Ureter (tissue), 1 donor: ENCODE results near the gene OR51G2. TPM values are rescaled to one million over a fixed set of nuclear protein-coding genes. Genes with fewer than 3 reads are reported as not detected.
"Not testable (repeated sequence)": the region's sequence is repeated elsewhere in the genome, so short reads cannot be mapped to it uniquely, and the experiment has no call there.

ENCODE experiments used
- DNase-seq: peaks from one replicate; pipeline ENCODE4 v3.0.0-alpha.2; 2020; ENCODE audit warnings: low spot score
- total RNA-seq: library from RNA; stranded (reverse); gene quantifications from one replicate; pipeline ENCODE4 v1.2.4, GENCODE V29; 2023
- donor health status: DM: yes; HTN: yes; CAD: no.

The OR51G2 gene, protein sequence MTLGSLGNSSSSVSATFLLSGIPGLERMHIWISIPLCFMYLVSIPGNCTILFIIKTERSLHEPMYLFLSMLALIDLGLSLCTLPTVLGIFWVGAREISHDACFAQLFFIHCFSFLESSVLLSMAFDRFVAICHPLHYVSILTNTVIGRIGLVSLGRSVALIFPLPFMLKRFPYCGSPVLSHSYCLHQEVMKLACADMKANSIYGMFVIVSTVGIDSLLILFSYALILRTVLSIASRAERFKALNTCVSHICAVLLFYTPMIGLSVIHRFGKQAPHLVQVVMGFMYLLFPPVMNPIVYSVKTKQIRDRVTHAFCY
- total RNA-seq = not detected

DNA sequence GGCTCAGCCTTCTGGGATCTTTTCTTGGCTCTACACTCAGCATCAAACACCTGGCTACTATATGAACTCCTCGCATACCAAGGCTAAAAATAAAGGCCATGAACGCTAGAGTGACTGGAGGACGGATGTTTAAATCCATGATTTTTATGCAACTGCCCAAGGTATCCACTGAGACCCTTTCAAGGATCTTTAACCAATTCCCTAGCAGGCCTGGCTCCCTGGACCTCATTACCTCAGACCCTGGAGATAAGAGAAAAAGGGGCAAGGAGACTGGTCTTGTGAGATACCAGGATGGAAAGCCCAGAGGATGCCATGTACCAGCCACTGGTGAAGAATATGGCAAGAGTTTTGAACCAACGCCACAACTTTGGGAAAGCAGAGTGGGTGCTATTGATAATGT lies at the start of gene OR51G2:
Gene OR51G2 (minus strand): TSS at position 101 of the 400 bp plus-strand sequence. CDS start 3,687 bp downstream, outside the sequence.
- no peak for DNase-seq

DNA sequence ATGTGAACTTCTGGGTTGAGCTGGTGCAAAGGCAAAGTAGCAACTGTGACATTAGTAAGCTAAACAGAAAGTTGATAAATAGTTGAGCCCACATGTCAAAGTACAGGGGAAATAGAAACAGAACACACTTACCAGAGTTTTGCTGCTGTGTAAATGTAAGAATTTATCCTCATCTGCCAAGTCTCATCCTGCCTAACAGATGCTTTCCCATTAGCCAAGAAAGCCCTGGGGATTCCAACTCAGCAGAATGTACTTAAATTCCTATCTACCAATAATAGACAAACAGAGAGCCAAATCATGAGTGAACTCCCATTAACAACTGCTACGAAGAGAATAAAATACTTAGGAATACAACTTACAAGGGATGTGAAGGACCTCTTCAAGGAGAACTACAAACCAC lies 43.7 kb upstream of the OR51G2 start:
- no peak for DNase-seq

- DNase-seq = no peak
Measured at GRCh38 chr11:4960877-4961276, 41.7 kb upstream of the OR51G2 start.

GRCh38 chr11:4957396-4957795 lies 38.2 kb upstream of the OR51G2 start:
- DNase-seq = no peak

GRCh38 chr11:4955613-4956012 lies 36.5 kb upstream of the OR51G2 start, which contains the start of gene OR51A2:
TSS of gene OR51A2 (minus strand) at chr11:4955713. CDS start at chr11:4955713, 0 bp downstream.
- not testable (repeated sequence) for DNase-seq

DNA sequence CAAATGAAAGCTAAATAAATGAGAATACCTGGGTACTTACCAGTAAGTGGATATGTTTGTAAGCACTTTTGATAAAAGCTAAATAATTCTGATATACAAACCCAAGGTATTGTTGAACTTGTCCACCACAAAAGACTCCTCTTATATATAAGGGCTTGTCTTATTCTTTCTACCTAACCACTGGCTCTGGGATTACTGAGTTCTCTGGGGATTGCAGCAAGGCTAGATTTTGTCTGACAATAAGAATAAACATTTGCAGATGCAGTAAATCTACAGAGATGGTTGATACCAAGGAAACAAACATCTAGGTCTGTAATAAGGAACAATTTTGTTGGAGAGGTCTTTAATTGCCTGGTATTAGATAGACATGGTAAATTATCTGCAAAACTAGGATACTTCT lies 28.4 kb upstream of the OR51G2 start, which contains the start of gene OR51A4:
Gene OR51A4 (minus strand): TSS at position 101 of the 400 bp plus-strand sequence. CDS start 505 bp downstream, outside the sequence.
- no peak for DNase-seq

- no peak for DNase-seq
Measured at GRCh38 chr11:4936745-4937144, 17.6 kb upstream of the OR51G2 start.

DNA sequence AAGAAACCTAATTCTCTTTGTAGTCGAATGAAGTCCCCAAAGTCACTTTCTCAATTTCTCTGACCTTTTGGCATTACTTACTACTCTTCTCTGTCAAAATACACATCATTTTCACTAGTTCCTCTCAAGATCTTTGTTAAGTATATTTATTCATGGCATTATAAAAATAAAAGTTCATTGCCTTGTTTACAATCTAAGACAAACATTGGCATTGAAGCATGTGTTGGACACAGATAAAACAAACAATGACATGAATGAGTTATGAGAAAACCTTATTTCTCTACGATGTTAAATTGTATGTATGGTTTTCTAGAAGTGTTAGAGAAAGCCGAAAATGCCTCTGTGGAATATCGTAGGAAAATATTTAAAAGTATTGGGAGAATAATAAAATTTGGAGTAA lies 13.6 kb upstream of the OR51G2 start:
- no peak for DNase-seq

DNA sequence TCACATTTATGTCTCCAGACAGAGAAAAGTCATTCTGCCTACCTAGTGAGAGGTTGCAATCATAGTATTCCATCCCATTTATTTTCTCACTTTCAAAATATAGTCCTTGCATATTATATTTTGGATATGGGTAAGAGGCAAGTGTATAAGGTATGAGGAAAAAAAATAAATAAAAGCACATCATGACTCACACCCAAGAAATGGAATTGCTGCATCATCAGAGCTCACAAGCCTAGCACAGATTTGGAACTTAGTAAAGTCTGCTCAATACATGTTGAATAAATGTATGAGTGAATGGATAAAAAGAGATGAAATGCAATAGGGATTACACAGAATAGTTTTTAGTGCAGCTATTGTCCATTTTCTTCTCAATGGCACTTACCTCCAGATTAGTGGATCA lies 7.5 kb upstream of the OR51G2 start:
- DNase-seq = no peak

DNA sequence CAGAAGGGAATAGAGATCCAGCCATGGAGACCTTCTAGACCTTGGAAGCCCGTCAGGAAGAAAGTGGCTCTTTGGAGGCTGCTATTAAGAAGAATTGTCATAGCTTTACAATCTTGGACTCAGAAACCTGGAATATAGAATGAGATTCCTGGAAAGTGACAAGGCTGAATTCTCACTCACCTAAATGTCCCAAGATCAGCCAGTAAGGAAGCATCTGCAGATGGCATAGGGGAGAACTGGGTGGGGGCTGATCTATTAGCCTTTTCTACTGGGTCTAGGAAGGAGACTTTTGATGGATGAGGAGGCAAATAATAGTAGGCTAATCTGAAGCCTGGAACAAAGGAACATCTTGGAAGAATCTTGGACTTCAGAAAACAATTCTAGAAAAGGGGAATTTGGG lies 5.1 kb upstream of the OR51G2 start, which contains the start of gene OR51G1:
Gene OR51G1 (minus strand): TSS at position 101 of the 400 bp plus-strand sequence. CDS start 0 bp downstream, at position 101.
- DNase-seq = no peak

DNA sequence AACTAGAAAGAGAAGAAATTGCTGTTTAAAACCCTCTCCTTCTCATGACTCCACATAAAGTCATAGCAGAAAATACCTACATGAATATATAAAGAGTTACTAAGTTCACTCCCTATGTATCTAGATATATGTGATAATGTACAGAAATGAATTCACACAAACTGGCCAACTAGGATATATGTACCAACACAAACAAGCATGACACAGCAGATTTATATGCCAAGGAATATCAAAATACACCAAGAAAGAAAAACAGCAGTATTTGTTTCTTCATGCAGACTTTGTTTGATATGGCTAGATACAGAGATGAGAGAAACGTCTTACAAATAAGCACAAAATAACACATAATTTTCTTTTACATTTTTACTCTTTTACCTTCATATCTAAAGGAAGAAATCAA lies 3.2 kb upstream of the OR51G2 start:
- no peak for DNase-seq

DNA sequence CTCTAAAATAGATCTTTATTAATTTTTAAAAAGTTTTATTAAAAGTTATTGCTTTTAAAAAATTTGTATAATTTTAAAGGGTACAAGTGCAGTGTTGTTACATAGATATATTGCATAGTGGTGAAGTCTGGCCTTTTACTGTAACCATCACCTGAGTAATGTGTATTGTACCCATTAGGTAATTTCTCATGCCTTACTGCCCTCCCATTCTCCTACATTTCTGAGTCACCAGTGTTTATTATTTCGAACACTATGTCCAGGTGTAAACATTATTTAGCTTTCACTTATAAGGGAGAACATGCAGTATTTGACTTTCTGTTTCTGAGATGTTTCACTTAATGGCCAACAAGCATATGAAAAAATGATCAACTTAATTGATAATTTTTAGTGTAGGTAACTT lies 2.6 kb upstream of the OR51G2 start:
- DNase-seq = no peak

DNA sequence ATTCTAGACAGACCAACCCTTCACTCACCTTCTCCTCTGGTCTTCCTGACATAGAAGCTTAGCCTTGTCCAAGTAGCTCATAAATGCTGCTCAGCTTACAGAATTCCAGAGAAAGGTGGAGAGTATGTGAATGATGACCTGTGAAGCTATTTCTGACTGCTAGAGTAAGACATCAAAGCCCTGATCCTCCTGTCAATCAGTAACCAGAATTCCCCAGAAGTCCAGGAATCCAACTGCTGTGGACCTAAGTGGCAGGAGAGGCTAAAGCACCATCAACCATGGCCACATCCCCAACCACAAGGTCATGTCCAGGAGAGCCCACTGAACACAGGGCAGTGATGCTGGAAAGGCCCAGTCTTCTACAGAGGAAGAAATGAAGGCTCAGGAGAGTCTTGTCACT lies 2.6 kb downstream of the OR51G2 start:
- no peak for DNase-seq

DNA sequence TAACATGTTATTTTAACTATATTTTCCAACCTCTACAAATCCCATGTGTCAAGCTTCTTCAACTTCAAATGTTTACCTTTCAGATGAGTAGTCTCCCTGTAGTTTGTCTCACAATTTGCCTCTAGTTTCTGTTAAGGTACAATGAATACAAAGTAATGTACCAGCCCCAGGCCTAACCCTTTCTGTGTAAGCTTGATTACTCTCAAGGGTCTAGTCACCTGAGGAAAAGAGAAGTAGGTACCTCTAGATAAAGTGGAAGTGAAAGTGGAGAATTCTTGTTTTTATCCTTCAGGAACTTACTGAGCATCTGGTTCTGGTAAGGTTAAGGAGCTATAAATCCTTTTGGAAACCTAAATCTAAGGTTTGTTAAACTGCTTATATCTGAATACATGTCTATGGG lies 15.7 kb downstream of the OR51G2 start, which contains the start of gene OR51A7:
Gene OR51A7 (plus strand): TSS at position 300 of the 400 bp plus-strand sequence. CDS start 3,587 bp downstream, outside the sequence.
- no peak for DNase-seq

- no peak for DNase-seq
Measured at GRCh38 chr11:4891996-4892640, 27.0 kb downstream of the OR51G2 start.

GRCh38 chr11:4890279-4890678 lies 28.9 kb downstream of the OR51G2 start:
- no peak for DNase-seq

GRCh38 chr11:4887591-4887990 lies 31.6 kb downstream of the OR51G2 start:
- no peak for DNase-seq

- no peak for DNase-seq
Measured at GRCh38 chr11:4886186-4886585, 33.0 kb downstream of the OR51G2 start.

DNA sequence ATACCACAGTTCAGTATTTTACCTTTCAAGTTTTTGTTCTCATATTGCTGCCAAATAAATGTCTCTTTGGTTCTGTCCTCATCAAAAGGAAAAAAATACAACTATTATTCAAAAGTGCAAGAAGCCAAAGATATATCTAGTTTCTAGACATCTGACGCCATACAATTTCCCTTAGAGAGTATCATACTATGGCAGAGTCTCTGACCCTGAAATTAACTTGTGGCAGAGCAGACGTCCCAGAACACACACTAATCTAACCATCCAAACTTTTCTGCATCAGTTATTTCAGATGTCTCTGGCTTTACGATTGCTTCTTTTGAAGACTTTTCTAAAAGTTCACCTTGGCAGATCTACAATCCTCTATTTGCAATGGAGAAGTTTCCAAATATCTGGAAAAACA lies 34.8 kb downstream of the OR51G2 start:
- DNase-seq = no peak

GRCh38 chr11:4882543-4882942 lies 36.6 kb downstream of the OR51G2 start:
- no peak for DNase-seq

DNA sequence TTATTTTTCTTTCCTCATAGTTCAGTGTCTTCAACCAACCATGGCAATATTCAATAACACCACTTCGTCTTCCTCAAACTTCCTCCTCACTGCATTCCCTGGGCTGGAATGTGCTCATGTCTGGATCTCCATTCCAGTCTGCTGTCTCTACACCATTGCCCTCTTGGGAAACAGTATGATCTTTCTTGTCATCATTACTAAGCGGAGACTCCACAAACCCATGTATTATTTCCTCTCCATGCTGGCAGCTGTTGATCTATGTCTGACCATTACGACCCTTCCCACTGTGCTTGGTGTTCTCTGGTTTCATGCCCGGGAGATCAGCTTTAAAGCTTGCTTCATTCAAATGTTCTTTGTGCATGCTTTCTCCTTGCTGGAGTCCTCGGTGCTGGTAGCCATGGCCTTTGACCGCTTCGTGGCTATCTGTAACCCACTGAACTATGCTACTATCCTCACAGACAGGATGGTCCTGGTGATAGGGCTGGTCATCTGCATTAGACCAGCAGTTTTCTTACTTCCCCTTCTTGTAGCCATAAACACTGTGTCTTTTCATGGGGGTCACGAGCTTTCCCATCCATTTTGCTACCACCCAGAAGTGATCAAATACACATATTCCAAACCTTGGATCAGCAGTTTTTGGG lies 37.2 kb downstream of the OR51G2 start, which contains the start of gene OR51T1:
Gene OR51T1 (plus strand): TSS at position 41 of the 641 bp plus-strand sequence. CDS start 0 bp downstream, at position 41.
- DNase-seq = no peak

DNA sequence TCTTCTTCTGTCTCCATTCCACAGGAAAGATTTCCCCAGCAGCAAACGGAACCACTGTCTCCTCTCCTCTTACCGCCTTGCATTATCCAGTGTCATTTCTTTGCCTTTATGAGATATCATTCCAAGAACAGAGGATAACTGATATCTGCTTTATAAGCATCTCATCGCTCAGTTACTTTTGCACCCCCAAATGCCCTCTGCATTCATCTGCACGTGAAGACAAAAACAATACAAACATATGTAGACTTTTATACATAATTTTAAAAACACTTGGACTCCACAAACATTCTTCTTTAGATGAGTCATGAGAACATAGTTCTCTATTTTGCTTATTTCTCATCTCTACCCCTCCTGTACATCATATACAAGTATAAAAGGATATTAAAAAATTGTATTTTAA lies 38.0 kb downstream of the OR51G2 start:
- no peak for DNase-seq
